ENCODE results near the gene SCAMP2. TPM values are rescaled to one million over a fixed set of nuclear protein-coding genes. Genes with fewer than 3 reads are reported as not detected.

SCAMP2 gene
- total RNA-seq, 2 donors from 2014 or later: 47.5 to 50.9 TPM

- peaks cover 4% of the 10 kb centered on the region for H3K4me1 Mint-ChIP-seq
- peaks cover 11% of the 10 kb centered on the region for H3K36me3 Mint-ChIP-seq (ENCODE audit: low read depth)
- no peak for DNase-seq
- WGBS, 2 experiments (ENCODE audit: insufficient coverage in 1 of 2, insufficient read length in 1 of 2): 93 to 95% methylated on average over 18 of the region's 18 CpGs
- Histone ChIP-seq H3K4me3 (ENCODE audit: low read length) (no peak overlapping the region), H3K9ac (ENCODE audit: extremely low read depth, low read length, poor library complexity, severe bottlenecking) (no peak overlapping the region), H3K9me3 (ENCODE audit: control insufficient read depth, low read length) (no peaks in the 10 kb centered on the region), H3K27me3 (ENCODE audit: control insufficient read depth, insufficient read depth, low read length, poor library complexity, severe bottlenecking) (no peaks in the 10 kb centered on the region), H3K36me3 (ENCODE audit: control insufficient read depth, insufficient read depth, low read length) (peaks cover 11% of the 10 kb centered on the region), H3K27ac (ENCODE audit: low read depth, low read length) (no peak overlapping the region), H3K4me1 (ENCODE audit: control insufficient read depth, insufficient read depth, low read length) (no peaks in the 10 kb centered on the region)
- no peak overlapping the region for H3K27ac Mint-ChIP-seq
- H3K9me3 Mint-ChIP-seq: no peaks in the 10 kb centered on the region
- H3K4me3 Mint-ChIP-seq: no peak overlapping the region
- TF ChIP-seq CTCF (conservative IDR thresholded peaks at IDR 0.05): no peak
- no peaks in the 10 kb centered on the region for H3K27me3 Mint-ChIP-seq (ENCODE audit: insufficient read depth)
Observed at GRCh38 chr15:74808078-74808839, 64.9 kb downstream of the SCAMP2 start.

DNA sequence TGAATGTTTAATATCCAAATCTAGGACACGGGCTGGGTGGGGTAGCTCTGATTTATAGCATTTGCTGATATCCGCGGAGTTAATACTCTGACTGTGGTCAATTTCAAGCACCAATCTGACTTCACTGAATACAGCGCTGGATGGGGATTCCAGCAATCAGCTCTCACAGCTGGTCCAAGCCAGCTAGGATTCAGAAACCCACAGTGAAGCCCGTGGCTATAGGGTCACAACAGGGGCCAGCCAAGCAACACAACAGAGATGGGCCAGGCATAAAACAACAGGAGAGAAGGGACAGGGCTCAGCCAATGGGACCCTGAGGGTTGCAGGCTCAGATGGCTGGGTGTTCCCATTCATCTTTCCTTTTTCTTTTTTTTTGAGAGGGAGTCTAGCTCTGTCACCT, 65.9 kb downstream of the SCAMP2 start:
- WGBS, 2 experiments (ENCODE audit: insufficient coverage in 1 of 2, insufficient read length in 1 of 2): 87 to 88% methylated on average over 5 of the region's 5 CpGs
- H3K9ac ChIP-seq (ENCODE audit: extremely low read depth, low read length, poor library complexity, severe bottlenecking): no peak overlapping the region
- peaks cover 4% of the 10 kb centered on the region for H3K4me1 Mint-ChIP-seq
- no peaks in the 10 kb centered on the region for H3K27me3 ChIP-seq (ENCODE audit: control insufficient read depth, insufficient read depth, low read length, poor library complexity, severe bottlenecking)
- H3K9me3 Mint-ChIP-seq: no peaks in the 10 kb centered on the region
- no peak overlapping the region for H3K27ac Mint-ChIP-seq
- H3K36me3 Mint-ChIP-seq (ENCODE audit: low read depth): peaks cover 19% of the 10 kb centered on the region
- H3K27ac ChIP-seq (ENCODE audit: low read depth, low read length): no peak overlapping the region
- no peaks in the 10 kb centered on the region for H3K4me1 ChIP-seq (ENCODE audit: control insufficient read depth, insufficient read depth, low read length)
- H3K4me3 ChIP-seq (ENCODE audit: low read length): no peak overlapping the region
- H3K4me3 Mint-ChIP-seq: no peak overlapping the region
- no peaks in the 10 kb centered on the region for H3K27me3 Mint-ChIP-seq (ENCODE audit: insufficient read depth)
- H3K9me3 ChIP-seq (ENCODE audit: control insufficient read depth, low read length): no peaks in the 10 kb centered on the region
- DNase-seq: no peak
- peaks cover 17% of the 10 kb centered on the region for H3K36me3 ChIP-seq (ENCODE audit: control insufficient read depth, insufficient read depth, low read length)
- TF ChIP-seq CTCF (conservative IDR thresholded peaks at IDR 0.05): no peak

DNA sequence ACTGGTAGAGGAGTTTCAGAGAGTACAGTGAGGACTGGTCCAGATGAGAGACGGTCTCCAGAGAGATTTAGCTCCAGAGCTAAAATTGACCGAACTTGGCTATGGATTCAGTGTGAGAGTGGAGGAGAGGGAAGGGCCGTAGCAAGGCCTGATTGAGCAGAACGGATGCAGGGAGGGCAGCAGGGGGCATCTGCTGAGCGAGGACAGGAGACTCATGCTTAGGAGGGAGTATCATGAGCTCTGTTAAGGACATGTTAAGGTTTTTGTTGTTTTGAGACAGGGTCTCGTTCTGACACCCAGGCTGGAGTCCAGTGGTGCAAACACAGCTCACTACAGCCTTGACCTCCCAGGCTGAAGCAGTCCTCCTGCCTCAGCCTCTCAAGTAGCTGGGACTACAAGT, 68.2 kb downstream of the SCAMP2 start:
- no peak overlapping the region for H3K27ac Mint-ChIP-seq
- no peak overlapping the region for H3K4me3 ChIP-seq (ENCODE audit: low read length)
- peaks cover 7% of the 10 kb centered on the region for H3K4me1 Mint-ChIP-seq
- H3K27me3 Mint-ChIP-seq (ENCODE audit: insufficient read depth): no peaks in the 10 kb centered on the region
- no peak for DNase-seq
- H3K9me3 ChIP-seq (ENCODE audit: control insufficient read depth, low read length): no peaks in the 10 kb centered on the region
- H3K27me3 ChIP-seq (ENCODE audit: control insufficient read depth, insufficient read depth, low read length, poor library complexity, severe bottlenecking): no peaks in the 10 kb centered on the region
- no peaks in the 10 kb centered on the region for H3K9me3 Mint-ChIP-seq
- H3K4me1 ChIP-seq (ENCODE audit: control insufficient read depth, insufficient read depth, low read length): no peaks in the 10 kb centered on the region
- H3K9ac ChIP-seq (ENCODE audit: extremely low read depth, low read length, poor library complexity, severe bottlenecking): no peak overlapping the region
- H3K36me3 ChIP-seq (ENCODE audit: control insufficient read depth, insufficient read depth, low read length): peaks cover 39% of the 10 kb centered on the region
- no peak for TF ChIP-seq CTCF (conservative IDR thresholded peaks at IDR 0.05)
- H3K4me3 Mint-ChIP-seq: no peak overlapping the region
- peaks cover 35% of the 10 kb centered on the region for H3K36me3 Mint-ChIP-seq (ENCODE audit: low read depth)
- 89 to 95% methylated on average over 6 of the region's 6 CpGs for WGBS, 2 experiments (ENCODE audit: insufficient coverage in 1 of 2, insufficient read length in 1 of 2)
- H3K27ac ChIP-seq (ENCODE audit: low read depth, low read length): no peak overlapping the region
